Mesodermal cell (in vitro differentiated cells): Measurements from ENCODE around the gene SVBP.

Experiments
- H3K27ac ChIP-seq: 2 replicates; pipeline ENCODE4 v1.7.0; 2013; ENCODE audit warnings: mild to moderate bottlenecking, low read depth, low read length, moderate library complexity; ENCODE audit not compliant: severe bottlenecking
- H3K36me3 ChIP-seq: 2 replicates; pipeline ENCODE4 v1.7.1; 2013; ENCODE audit warnings: mild to moderate bottlenecking, low read length, moderate library complexity; ENCODE audit not compliant: control insufficient read depth, insufficient read depth
- H3K4me1 ChIP-seq: one replicate; pipeline ENCODE4 v1.7.1; 2013; ENCODE audit warnings: mild to moderate bottlenecking, low read length; ENCODE audit not compliant: insufficient read depth, control insufficient read depth, poor library complexity, severe bottlenecking
- H3K4me3 ChIP-seq: 2 replicates; pipeline ENCODE4 v1.7.0; 2013; ENCODE audit warnings: low read length, control low read depth, mild to moderate bottlenecking; ENCODE audit not compliant: insufficient read depth, poor library complexity, severe bottlenecking; ENCODE audit errors: extremely low read depth
- H3K9me3 ChIP-seq: 2 replicates; pipeline ENCODE4 v1.7.1; 2013; ENCODE audit warnings: mild to moderate bottlenecking, low read length, moderate library complexity; ENCODE audit not compliant: control insufficient read depth
- WGBS, 2 experiments: methylation state at CpG; one replicate each; pipeline ENCODE4 v1.1.5; 2013; ENCODE audit warnings: missing lambda C conversion rate in 2 of 2; ENCODE audit not compliant: insufficient coverage in 2 of 2; 5-methylcytosine and 5-hydroxymethylcytosine counted together

The SVBP gene

DNA sequence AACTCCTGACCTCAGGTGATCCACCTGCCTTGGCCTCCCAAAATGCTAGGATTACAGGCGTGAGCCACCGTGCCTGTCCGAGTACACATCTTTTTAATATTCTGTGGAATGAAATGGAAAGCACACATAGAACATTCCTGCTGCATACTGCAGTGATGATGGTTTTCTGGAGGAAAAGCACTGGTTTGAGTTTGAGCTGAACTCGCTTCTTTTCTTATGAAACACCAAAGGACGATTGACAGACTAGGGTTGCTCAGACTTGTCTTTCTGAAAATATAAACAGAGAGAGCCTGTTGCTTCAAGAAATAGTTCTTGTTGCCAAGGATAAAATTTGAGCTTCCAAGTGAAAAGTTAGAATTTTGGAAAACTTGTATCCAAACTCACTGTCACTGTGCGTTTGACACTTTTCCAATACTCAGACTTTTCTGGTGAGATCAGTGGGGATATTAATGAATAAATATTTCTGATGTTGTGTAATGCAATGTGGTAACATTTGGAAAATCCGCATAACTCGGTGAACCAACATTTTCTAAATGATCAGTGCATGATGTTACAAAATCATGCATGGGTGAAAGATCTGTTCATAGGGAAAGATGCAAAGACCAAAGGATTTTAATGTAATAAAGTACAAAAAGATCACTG, 15.2 kb downstream of the SVBP start:
- Histone ChIP-seq H3K27ac (no peak overlapping the region), H3K9me3 (peaks cover 4% of the 10 kb centered on the region), H3K36me3 (peaks cover 22% of the 10 kb centered on the region), H3K4me3 (no peak overlapping the region), H3K4me1 (peaks cover 5% of the 10 kb centered on the region)
- 96 to 98% methylated on average over 4 of the region's 8 CpGs for WGBS, 2 experiments

- H3K4me1 ChIP-seq, result no peaks in the 10 kb centered on the region
- H3K9me3 ChIP-seq, result no peaks in the 10 kb centered on the region
- H3K27ac ChIP-seq, result no peak overlapping the region
- no peak overlapping the region for H3K4me3 ChIP-seq
- H3K36me3 ChIP-seq, result no peaks in the 10 kb centered on the region
- 87 to 97% methylated on average over 3 to 5 of the region's 5 CpGs for WGBS, 2 experiments
Observed at GRCh38 chr1:42797979-42798378, 19.2 kb downstream of the SVBP start.

GRCh38 chr1:42797414-42797813, 19.8 kb downstream of the SVBP start:
- WGBS, 2 experiments, result 83% methylated on average over 1 of the region's 3 CpGs; no CpG with 5 or more reads in 1 of the 2 experiments
- H3K9me3 ChIP-seq, result no peaks in the 10 kb centered on the region
- H3K4me3 ChIP-seq, result no peak overlapping the region
- H3K36me3 ChIP-seq, result no peaks in the 10 kb centered on the region
- no peak overlapping the region for H3K27ac ChIP-seq
- H3K4me1 ChIP-seq, result no peaks in the 10 kb centered on the region

DNA sequence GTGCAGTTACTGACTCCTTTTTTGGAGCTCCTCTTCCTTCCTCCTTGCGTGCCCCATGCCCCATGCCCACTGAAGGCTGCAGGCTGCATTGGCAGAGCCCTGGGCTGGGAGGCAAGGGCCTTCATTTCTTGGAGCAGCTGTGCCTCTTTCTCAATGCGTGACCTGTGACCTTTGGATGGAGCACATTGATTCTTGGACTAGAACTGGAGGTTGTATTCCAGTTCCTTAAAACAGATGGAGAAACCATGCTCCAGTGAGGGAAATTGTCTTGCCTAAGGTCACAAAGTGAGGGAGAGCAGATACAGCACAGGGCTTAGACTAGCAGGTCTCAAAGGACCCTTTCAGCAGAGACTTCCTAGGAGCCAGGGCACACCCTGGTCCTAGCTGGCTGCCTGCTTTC, 23.4 kb downstream of the SVBP start:
- no peak overlapping the region for H3K27ac ChIP-seq

GRCh38 chr1:42788021-42788420, 29.2 kb downstream of the SVBP start:
- H3K27ac ChIP-seq, result no peak overlapping the region
- 100% methylated on average over 1 of the region's 1 CpG for WGBS, 2 experiments
- H3K4me1 ChIP-seq, result peaks cover 3% of the 10 kb centered on the region
- H3K36me3 ChIP-seq, result peaks cover 8% of the 10 kb centered on the region
- no peaks in the 10 kb centered on the region for H3K9me3 ChIP-seq
- no peak overlapping the region for H3K4me3 ChIP-seq

More for the DNA sequence above, 23.4 kb downstream of the SVBP start:
- no peak overlapping the region for H3K4me3 ChIP-seq
- 85 to 100% methylated on average over 2 of the region's 2 CpGs for WGBS, 2 experiments
- no peaks in the 10 kb centered on the region for H3K9me3 ChIP-seq
- no peaks in the 10 kb centered on the region for H3K4me1 ChIP-seq
- no peaks in the 10 kb centered on the region for H3K36me3 ChIP-seq

GRCh38 chr1:42786097-42786496, 31.1 kb downstream of the SVBP start:
- no peaks in the 10 kb centered on the region for H3K9me3 ChIP-seq
- peaks cover 3% of the 10 kb centered on the region for H3K4me1 ChIP-seq
- no peak overlapping the region for H3K27ac ChIP-seq
- 90 to 97% methylated on average over 3 to 5 of the region's 5 CpGs for WGBS, 2 experiments
- no peak overlapping the region for H3K4me3 ChIP-seq
- H3K36me3 ChIP-seq, result peaks cover 21% of the 10 kb centered on the region

GRCh38 chr1:42784946-42785693, 32.1 kb downstream of the SVBP start, which contains the start of gene TMEM269:
Gene TMEM269 (plus strand): TSS chr1:42784991. CDS start chr1:42789894, 4,903 bp downstream.
- no peak within 1 kb of the TSS for H3K27ac ChIP-seq
- WGBS, 2 experiments, result 89% methylated on average over 49 to 52 of the region's 54 CpGs
- H3K9me3 ChIP-seq, result no peaks in the 10 kb centered on the region
- H3K4me1 ChIP-seq, result peaks cover 3% of the 10 kb centered on the region
- H3K36me3 ChIP-seq, result peaks cover 30% of the 10 kb centered on the region
- no peak within 1 kb of the TSS for H3K4me3 ChIP-seq

DNA sequence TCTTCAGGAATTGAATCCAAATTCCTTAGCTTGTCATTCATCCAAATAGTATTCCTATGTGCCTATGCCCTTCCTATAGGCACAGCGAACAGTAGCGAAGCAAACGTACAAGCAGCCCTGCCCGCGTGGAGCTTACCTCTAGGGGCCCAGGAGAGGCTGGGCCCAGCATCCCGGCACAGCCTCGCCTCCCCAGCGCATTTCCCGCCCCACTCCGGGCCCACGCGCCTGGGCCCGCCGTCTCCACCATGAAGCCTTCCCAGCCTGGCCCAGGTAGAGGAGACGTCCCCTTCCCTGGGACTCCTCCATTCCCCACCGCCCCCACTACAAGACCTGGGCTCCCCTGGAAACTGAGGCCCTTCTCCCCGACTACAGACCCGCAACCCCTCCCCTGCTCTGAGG, 32.7 kb downstream of the SVBP start:
- H3K9me3 ChIP-seq, result no peaks in the 10 kb centered on the region
- no peak overlapping the region for H3K27ac ChIP-seq
- WGBS, 2 experiments, result 95 to 100% methylated on average over 7 to 15 of the region's 18 CpGs
- peaks cover 3% of the 10 kb centered on the region for H3K4me1 ChIP-seq
- H3K4me3 ChIP-seq, result no peak overlapping the region
- peaks cover 36% of the 10 kb centered on the region for H3K36me3 ChIP-seq

GRCh38 chr1:42783092-42783491, 34.1 kb downstream of the SVBP start:
- peaks cover 3% of the 10 kb centered on the region for H3K4me1 ChIP-seq
- H3K9me3 ChIP-seq, result no peaks in the 10 kb centered on the region
- H3K4me3 ChIP-seq, result no peak overlapping the region
- no peak overlapping the region for H3K27ac ChIP-seq
- WGBS, 2 experiments, result 80% methylated on average over 1 of the region's 2 CpGs; no CpG with 5 or more reads in 1 of the 2 experiments
- H3K36me3 ChIP-seq, result peaks cover 45% of the 10 kb centered on the region

GRCh38 chr1:42780176-42780575, 37.0 kb downstream of the SVBP start:
- H3K36me3 ChIP-seq, result peaks cover 70% of the 10 kb centered on the region
- WGBS, 2 experiments, result 100% methylated on average over 1 of the region's 1 CpG; no CpG with 5 or more reads in 1 of the 2 experiments

DNA sequence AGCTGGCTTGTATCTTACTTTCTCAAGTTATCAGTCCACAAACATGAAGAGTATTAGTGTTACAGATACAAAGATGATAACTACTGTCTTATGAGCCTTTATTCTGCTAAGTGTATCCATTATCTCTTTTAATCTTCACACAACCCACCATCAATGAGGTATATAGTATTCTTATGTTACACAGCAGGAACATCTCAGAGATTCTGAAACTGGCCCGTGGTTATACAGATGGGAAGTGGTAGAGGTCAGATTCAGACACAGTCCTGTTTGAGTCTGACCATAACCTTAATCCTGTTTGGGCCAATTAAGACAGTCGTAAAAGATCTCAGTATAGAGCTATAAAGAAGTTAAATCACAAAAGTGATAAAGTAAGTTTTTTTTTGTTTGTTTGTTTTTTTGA, 37.5 kb downstream of the SVBP start:
- Histone ChIP-seq H3K36me3 (peaks cover 75% of the 10 kb centered on the region), H3K4me1 (no peaks in the 10 kb centered on the region), H3K4me3 (no peak overlapping the region), H3K27ac (no peak overlapping the region), H3K9me3 (no peaks in the 10 kb centered on the region)
- 100% methylated on average over 2 of the region's 2 CpGs; no CpG with 5 or more reads in 1 of the 2 experiments for WGBS, 2 experiments

More at GRCh38 chr1:42780176-42780575, 37.0 kb downstream of the SVBP start:
- no peak overlapping the region for H3K27ac ChIP-seq
- H3K4me1 ChIP-seq, result peaks cover 1% of the 10 kb centered on the region
- no peaks in the 10 kb centered on the region for H3K9me3 ChIP-seq
- no peak overlapping the region for H3K4me3 ChIP-seq
